RWPE1 (cell line): Measurements from ENCODE around the gene USP20.
A peak's percentile ranks its signal among the peaks of the same experiment; 100 is the strongest.

Source experiments
- CTCF ChIA-PET: fragments of 350-600 bp; sonication (Branson Sonifier 250); formaldehyde crosslinking; extraction: SDS; loops from one replicate; lab custom pipeline; 2021; lab: Yijun Ruan, JAX
- POLR2A ChIA-PET: fragments of 400-600 bp; formaldehyde crosslinking; extraction: SDS; loops from one replicate; lab custom pipeline; 2020; ENCODE audit warnings: antibody characterized with exemption; ENCODE audit not compliant: low non-redundant PET; lab: Yijun Ruan, JAX
- DNase-seq: peaks from one replicate; pipeline ENCODE4 v3.0.0; 2012; ENCODE audit warnings: low spot score
- H3K27ac ChIP-seq: fragments of 450-650 bp; 2 replicates; pipeline ENCODE4 v1.5.1; 2017
- TF ChIP-seq, protein P1 (sequence below): fragments of 450-650 bp; conservative IDR thresholded peaks from 2 replicates; pipeline ENCODE4 v1.5.1; 2017; ENCODE audit warnings: low read depth, mild to moderate bottlenecking

USP20 gene

GRCh38 chr9:129838707-129839259, 3.5 kb downstream of the USP20 start:
- TF ChIP-seq, protein P1, sequence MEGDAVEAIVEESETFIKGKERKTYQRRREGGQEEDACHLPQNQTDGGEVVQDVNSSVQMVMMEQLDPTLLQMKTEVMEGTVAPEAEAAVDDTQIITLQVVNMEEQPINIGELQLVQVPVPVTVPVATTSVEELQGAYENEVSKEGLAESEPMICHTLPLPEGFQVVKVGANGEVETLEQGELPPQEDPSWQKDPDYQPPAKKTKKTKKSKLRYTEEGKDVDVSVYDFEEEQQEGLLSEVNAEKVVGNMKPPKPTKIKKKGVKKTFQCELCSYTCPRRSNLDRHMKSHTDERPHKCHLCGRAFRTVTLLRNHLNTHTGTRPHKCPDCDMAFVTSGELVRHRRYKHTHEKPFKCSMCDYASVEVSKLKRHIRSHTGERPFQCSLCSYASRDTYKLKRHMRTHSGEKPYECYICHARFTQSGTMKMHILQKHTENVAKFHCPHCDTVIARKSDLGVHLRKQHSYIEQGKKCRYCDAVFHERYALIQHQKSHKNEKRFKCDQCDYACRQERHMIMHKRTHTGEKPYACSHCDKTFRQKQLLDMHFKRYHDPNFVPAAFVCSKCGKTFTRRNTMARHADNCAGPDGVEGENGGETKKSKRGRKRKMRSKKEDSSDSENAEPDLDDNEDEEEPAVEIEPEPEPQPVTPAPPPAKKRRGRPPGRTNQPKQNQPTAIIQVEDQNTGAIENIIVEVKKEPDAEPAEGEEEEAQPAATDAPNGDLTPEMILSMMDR = no peak
- peak; percentile 84 for DNase-seq
- POLR2A ChIA-PET = interaction anchor here (1.2 kb wide), 1 partner anchor 14 kb away, joined by 3 read pairs; no protein-coding TSS in a partner anchor
- CTCF ChIA-PET = no interaction called here
- peak overlapping the region; percentile 14; the same call in 1 of the 2 replicates for H3K27ac ChIP-seq

- ChIA-PET POLR2A (interaction anchor here (0.6 to 1.2 kb wide), 3 partner anchors 9 to 47 kb away, joined by 3 to 5 read pairs (median 3); no protein-coding TSS in a partner anchor), CTCF (no interaction called here)
- TF ChIP-seq, protein P1 = no peak
- no peak overlapping the region for H3K27ac ChIP-seq
- DNase-seq = no peak
Observed at GRCh38 chr9:129839324-129840023, 4.2 kb downstream of the USP20 start.

GRCh38 chr9:129840034-129840433, 4.8 kb downstream of the USP20 start:
- H3K27ac ChIP-seq = no peak overlapping the region
- TF ChIP-seq, protein P1 = no peak
- ChIA-PET CTCF (interaction anchor here (0.6 kb wide), 1 partner anchor 211 kb away, joined by 4 read pairs; no protein-coding TSS in a partner anchor), POLR2A (interaction anchor here (0.6 kb wide), 1 partner anchor 10 kb away, joined by 5 read pairs; no protein-coding TSS in a partner anchor)
- DNase-seq = no peak

GRCh38 chr9:129841071-129841470, 5.8 kb downstream of the USP20 start:
- TF ChIP-seq, protein P1 = no peak
- no peak for DNase-seq
- CTCF ChIA-PET = interaction anchor here (0.7 kb wide), 1 partner anchor 1068 kb away, joined by 3 read pairs; no protein-coding TSS in a partner anchor
- POLR2A ChIA-PET = interaction anchor here (0.7 kb wide), 1 partner anchor 19 kb away, joined by 9 read pairs; no protein-coding TSS in a partner anchor
- no peak overlapping the region for H3K27ac ChIP-seq

DNA sequence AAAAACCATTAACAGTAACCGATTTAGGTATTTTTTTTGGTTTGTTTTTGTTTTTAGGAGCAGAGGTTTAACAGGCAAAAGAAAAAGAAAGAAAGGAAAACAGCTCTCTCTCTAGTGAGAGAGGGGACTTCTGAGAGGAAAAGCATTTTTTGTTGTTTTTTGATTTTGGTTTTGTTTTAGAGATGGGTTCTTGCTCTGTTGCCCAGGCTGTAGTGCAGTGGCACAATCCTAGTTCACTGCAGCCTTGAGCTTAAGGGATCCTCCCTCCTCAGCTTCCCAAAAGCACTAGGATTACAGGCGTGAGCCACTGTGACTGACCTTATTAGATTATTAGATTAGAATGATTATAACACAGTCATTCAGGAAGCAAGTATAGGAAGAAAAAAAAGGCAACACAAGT, 10.1 kb downstream of the USP20 start:
- ChIA-PET CTCF (interaction anchor here (0.8 kb wide), 1 partner anchor 397 kb away, joined by 3 read pairs; no protein-coding TSS in a partner anchor), POLR2A (no interaction called here)
- H3K27ac ChIP-seq = no peak overlapping the region
- TF ChIP-seq, protein P1 = no peak
- no peak for DNase-seq

DNA sequence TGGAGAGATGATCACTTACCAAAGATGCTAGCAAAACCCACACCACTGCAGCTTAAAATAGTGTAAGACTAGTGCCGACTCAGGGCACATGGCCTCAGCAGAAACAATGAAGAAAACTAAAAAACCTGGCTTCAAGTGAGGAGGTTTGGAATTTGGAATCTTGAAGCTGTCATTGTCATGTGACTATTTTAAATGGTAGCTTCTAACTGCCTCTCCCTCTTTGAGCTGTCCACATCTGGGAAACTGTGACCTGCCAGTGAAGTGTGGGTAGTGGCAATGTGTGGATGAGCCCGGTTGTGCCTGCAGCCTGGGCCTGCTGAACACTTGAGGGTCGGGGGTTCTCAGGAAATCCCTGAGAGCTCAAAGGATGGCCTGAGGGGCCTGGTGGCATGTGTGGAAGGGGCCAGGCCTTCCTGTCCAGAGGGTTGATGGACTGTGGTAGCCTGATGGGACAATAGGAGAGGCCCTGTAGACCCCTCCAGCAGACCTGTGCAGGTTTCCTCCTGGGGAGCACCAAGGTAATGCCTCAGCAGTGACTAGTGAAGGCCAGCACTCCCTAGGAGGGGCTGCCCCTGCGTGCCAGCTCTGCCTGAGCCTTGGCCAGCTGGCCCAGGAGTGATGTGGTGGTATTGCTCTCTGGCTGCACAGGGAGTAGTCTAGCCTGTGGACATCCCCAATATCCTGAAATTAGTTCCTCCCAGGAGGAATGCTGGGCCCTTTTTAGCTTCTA, 13.6 kb downstream of the USP20 start:
- CTCF ChIA-PET = interaction anchor here (0.7 kb wide), 1 partner anchor 238 kb away, joined by 3 read pairs; no protein-coding TSS in a partner anchor
- DNase-seq = no peak

More for the DNA sequence above, 13.6 kb downstream of the USP20 start:
- H3K27ac ChIP-seq = peak overlapping the region; percentile 17; the same call in 1 of the 2 replicates
- TF ChIP-seq, protein P1 = no peak
- POLR2A ChIA-PET = no interaction called here
